ENCODE data around the gene XPR1. TPM values are rescaled to one million over a fixed set of nuclear protein-coding genes. Genes with fewer than 3 reads are reported as not detected.

The XPR1 gene
- total RNA-seq, 1 experiment from 2014 or later = 16.8 TPM

GRCh38 chr1:180615493-180616290, 16.1 kb upstream of the XPR1 start:
- no peak for TF ChIP-seq EZH2 (IDR thresholded peaks at IDR 0.05; ENCODE audit: low read depth)
- TF ChIP-seq, protein P1, sequence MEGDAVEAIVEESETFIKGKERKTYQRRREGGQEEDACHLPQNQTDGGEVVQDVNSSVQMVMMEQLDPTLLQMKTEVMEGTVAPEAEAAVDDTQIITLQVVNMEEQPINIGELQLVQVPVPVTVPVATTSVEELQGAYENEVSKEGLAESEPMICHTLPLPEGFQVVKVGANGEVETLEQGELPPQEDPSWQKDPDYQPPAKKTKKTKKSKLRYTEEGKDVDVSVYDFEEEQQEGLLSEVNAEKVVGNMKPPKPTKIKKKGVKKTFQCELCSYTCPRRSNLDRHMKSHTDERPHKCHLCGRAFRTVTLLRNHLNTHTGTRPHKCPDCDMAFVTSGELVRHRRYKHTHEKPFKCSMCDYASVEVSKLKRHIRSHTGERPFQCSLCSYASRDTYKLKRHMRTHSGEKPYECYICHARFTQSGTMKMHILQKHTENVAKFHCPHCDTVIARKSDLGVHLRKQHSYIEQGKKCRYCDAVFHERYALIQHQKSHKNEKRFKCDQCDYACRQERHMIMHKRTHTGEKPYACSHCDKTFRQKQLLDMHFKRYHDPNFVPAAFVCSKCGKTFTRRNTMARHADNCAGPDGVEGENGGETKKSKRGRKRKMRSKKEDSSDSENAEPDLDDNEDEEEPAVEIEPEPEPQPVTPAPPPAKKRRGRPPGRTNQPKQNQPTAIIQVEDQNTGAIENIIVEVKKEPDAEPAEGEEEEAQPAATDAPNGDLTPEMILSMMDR (conservative IDR thresholded peaks at IDR 0.05) = no peak
- Histone ChIP-seq H3K4me1 (replicated peaks; ENCODE audit: insufficient read depth) (peaks cover 10% of the 10 kb centered on the region), H3K9me3 (ENCODE audit: insufficient read depth, low read depth) (no peaks in the 10 kb centered on the region), H3K4me2 (no peak overlapping the region), H3K36me3 (ENCODE audit: low read depth) (no peaks in the 10 kb centered on the region), H2AFZ (no peak overlapping the region), H3K27ac (no peak overlapping the region), H3K27me3 (ENCODE audit: insufficient read depth, low read depth) (no peaks in the 10 kb centered on the region), H3F3A (ENCODE audit: insufficient read depth, low read depth) (no peaks in the 10 kb centered on the region; the same call in 1 of the 2 replicates), H3K9me2 (ENCODE audit: insufficient read depth) (no peaks in the 10 kb centered on the region), H3K4me3 (no peak overlapping the region), H4K20me1 (ENCODE audit: insufficient read depth) (no peaks in the 10 kb centered on the region), H3K79me2 (ENCODE audit: low read depth) (no peaks in the 10 kb centered on the region)
- ChIA-PET POLR2A (ENCODE audit: unreplicated experiment) (no interaction called here), CTCF (no interaction called here)
- BruUV-seq (replicated peaks) = no TSS peak
- no peak for DNase-seq
- intact Hi-C loops (cut with micrococcal nuclease; ENCODE audit: unreplicated experiment) = no loop called here

GRCh38 chr1:180616439-180616838, 15.4 kb upstream of the XPR1 start:
- Histone ChIP-seq H3F3A (ENCODE audit: insufficient read depth, low read depth) (no peaks in the 10 kb centered on the region; the same call in 1 of the 2 replicates), H3K4me1 (replicated peaks; ENCODE audit: insufficient read depth) (peaks cover 8% of the 10 kb centered on the region), H3K4me3 (no peak overlapping the region), H3K79me2 (ENCODE audit: low read depth) (no peaks in the 10 kb centered on the region), H2AFZ (no peak overlapping the region), H3K27ac (no peak overlapping the region), H3K9me3 (ENCODE audit: insufficient read depth, low read depth) (no peaks in the 10 kb centered on the region), H3K27me3 (ENCODE audit: insufficient read depth, low read depth) (no peaks in the 10 kb centered on the region), H3K4me2 (no peak overlapping the region), H3K9me2 (ENCODE audit: insufficient read depth) (no peaks in the 10 kb centered on the region), H4K20me1 (ENCODE audit: insufficient read depth) (no peaks in the 10 kb centered on the region), H3K36me3 (ENCODE audit: low read depth) (no peaks in the 10 kb centered on the region)
- intact Hi-C loops (cut with micrococcal nuclease; ENCODE audit: unreplicated experiment) = no loop called here
- POLR2A ChIA-PET (ENCODE audit: unreplicated experiment) = no interaction called here
- BruUV-seq (replicated peaks) = no TSS peak
- TF ChIP-seq, protein P1 (conservative IDR thresholded peaks at IDR 0.05) = no peak
- no peak for TF ChIP-seq EZH2 (IDR thresholded peaks at IDR 0.05; ENCODE audit: low read depth)
- DNase-seq = no peak
- CTCF ChIA-PET = no interaction called here

DNA sequence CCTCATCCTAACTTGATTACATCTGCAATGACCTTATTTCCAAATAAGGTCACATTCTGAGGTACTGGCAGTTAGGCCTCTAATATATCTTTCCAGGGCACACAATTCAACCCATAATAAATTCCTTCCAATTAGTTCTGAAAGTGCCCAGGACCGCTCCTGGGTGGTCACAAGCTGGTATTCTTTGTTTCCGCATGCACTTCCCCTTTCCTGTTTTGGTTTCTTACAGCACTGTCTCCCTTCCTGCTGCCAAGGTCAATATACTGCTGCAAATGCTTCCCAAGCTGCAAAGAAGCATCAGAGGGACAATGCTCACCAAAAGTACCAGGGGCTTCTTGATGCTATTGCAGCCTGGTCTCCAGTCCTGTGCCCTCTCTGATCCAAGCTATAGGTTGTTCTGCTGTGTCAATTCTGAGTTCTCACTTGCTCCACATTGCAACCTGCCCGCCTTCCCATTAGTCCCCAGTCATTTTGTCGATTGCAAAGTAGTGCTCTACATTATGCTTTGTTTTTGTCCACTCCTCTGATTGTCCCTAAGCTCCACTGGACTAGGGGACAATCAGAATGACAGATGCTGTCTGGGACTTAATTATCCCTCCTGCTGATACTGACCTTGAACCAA, 13.9 kb upstream of the XPR1 start:
- Histone ChIP-seq H2AFZ (no peak overlapping the region), H3F3A (ENCODE audit: insufficient read depth, low read depth) (no peaks in the 10 kb centered on the region), H3K4me3 (no peak overlapping the region), H3K79me2 (ENCODE audit: low read depth) (no peaks in the 10 kb centered on the region), H3K27me3 (ENCODE audit: insufficient read depth, low read depth) (no peaks in the 10 kb centered on the region), H3K36me3 (ENCODE audit: low read depth) (no peaks in the 10 kb centered on the region), H3K4me1 (replicated peaks; ENCODE audit: insufficient read depth) (no peaks in the 10 kb centered on the region), H4K20me1 (ENCODE audit: insufficient read depth) (no peaks in the 10 kb centered on the region), H3K9me2 (ENCODE audit: insufficient read depth) (no peaks in the 10 kb centered on the region), H3K9me3 (ENCODE audit: insufficient read depth, low read depth) (no peaks in the 10 kb centered on the region), H3K27ac (no peak overlapping the region), H3K4me2 (no peak overlapping the region)
- POLR2A ChIA-PET (ENCODE audit: unreplicated experiment) = no interaction called here
- DNase-seq = no peak
- TF ChIP-seq, protein P1 (conservative IDR thresholded peaks at IDR 0.05) = no peak
- no peak for TF ChIP-seq EZH2 (IDR thresholded peaks at IDR 0.05; ENCODE audit: low read depth)
- BruUV-seq (replicated peaks) = no TSS peak
- intact Hi-C loops (cut with micrococcal nuclease; ENCODE audit: unreplicated experiment) = no loop called here
- CTCF ChIA-PET = no interaction called here

Data from PC-9 (cell line).